Measurements from ENCODE around the gene NKPD1.

NKPD1 gene

GRCh38 chr19:45125360-45125759 lies 35.4 kb downstream of the NKPD1 start:
- no peak for TF ChIP-seq CTCF (IDR thresholded peaks at IDR 0.05; ENCODE audit: control extremely low read depth, extremely low read depth, low read depth, missing control alignments)
- CTCF ChIA-PET: interaction anchor here (0.6 to 3.8 kb wide), 19 partner anchors 8 to 213 kb away, joined by 3 to 44 read pairs (median 4); partner anchors contain the start of genes PPP1R37 and TRAPPC6A
- POLR2A ChIA-PET: no interaction called here
- no peak for DNase-seq (ENCODE audit: extremely low spot score)

- TF ChIP-seq CTCF (IDR thresholded peaks at IDR 0.05; ENCODE audit: control extremely low read depth, extremely low read depth, low read depth, missing control alignments): no peak
- ChIA-PET POLR2A (no interaction called here), CTCF (interaction anchor here (1.1 to 3.8 kb wide), 4 partner anchors 12 to 125 kb away, joined by 3 to 44 read pairs (median 4); partner anchors contain the start of gene BLOC1S3)
- DNase-seq (ENCODE audit: extremely low spot score): no peak
Observed at GRCh38 chr19:45124021-45124420, 36.8 kb downstream of the NKPD1 start.

- no peak for DNase-seq (ENCODE audit: extremely low spot score)
- ChIA-PET CTCF (interaction anchor here (1.2 to 3.9 kb wide), 3 partner anchors 9 to 64 kb away, joined by 3 to 12 read pairs (median 4); partner anchors contain the start of gene BLOC1S3), POLR2A (interaction anchor here (0.9 kb wide), 1 partner anchor 24 kb away, joined by 7 read pairs; no protein-coding TSS in a partner anchor)
- TF ChIP-seq CTCF (IDR thresholded peaks at IDR 0.05; ENCODE audit: control extremely low read depth, extremely low read depth, low read depth, missing control alignments): no peak
Observed at GRCh38 chr19:45123440-45123850, 37.3 kb downstream of the NKPD1 start.

GRCh38 chr19:45122832-45123231 lies 38.0 kb downstream of the NKPD1 start:
- TF ChIP-seq CTCF (IDR thresholded peaks at IDR 0.05; ENCODE audit: control extremely low read depth, extremely low read depth, low read depth, missing control alignments): no peak
- ChIA-PET POLR2A (interaction anchor here (0.9 kb wide), 1 partner anchor 24 kb away, joined by 7 read pairs; no protein-coding TSS in a partner anchor), CTCF (interaction anchor here (1.6 to 3.9 kb wide), 2 partner anchors 9 to 63 kb away, joined by 4 to 12 read pairs; no protein-coding TSS in a partner anchor)
- no peak for DNase-seq (ENCODE audit: extremely low spot score)

GRCh38 chr19:45121827-45122345 lies 38.9 kb downstream of the NKPD1 start:
- no peak for DNase-seq (ENCODE audit: extremely low spot score)
- CTCF ChIA-PET: interaction anchor here (1.0 to 3.9 kb wide), 2 partner anchors 10 to 62 kb away, joined by 3 to 12 read pairs; no protein-coding TSS in a partner anchor
- POLR2A ChIA-PET: no interaction called here
- TF ChIP-seq CTCF (IDR thresholded peaks at IDR 0.05; ENCODE audit: control extremely low read depth, extremely low read depth, low read depth, missing control alignments): no peak

- DNase-seq (ENCODE audit: extremely low spot score): no peak
- no peak for TF ChIP-seq CTCF (IDR thresholded peaks at IDR 0.05; ENCODE audit: control extremely low read depth, extremely low read depth, low read depth, missing control alignments)
- CTCF ChIA-PET: interaction anchor here (1.1 to 3.9 kb wide), 2 partner anchors 13 to 216 kb away, joined by 3 to 12 read pairs; no protein-coding TSS in a partner anchor
- POLR2A ChIA-PET: interaction anchor here (0.6 to 0.7 kb wide), 2 partner anchors 25 to 119 kb away, joined by 4 to 5 read pairs; no protein-coding TSS in a partner anchor
Observed at GRCh38 chr19:45119582-45119981, 41.2 kb downstream of the NKPD1 start.

GRCh38 chr19:45118591-45119355 lies 42.0 kb downstream of the NKPD1 start:
- CTCF ChIA-PET: interaction anchor here (1.1 to 3.1 kb wide), 5 partner anchors 7 to 215 kb away, joined by 3 to 19 read pairs (median 4); no protein-coding TSS in a partner anchor
- POLR2A ChIA-PET: interaction anchor here (0.5 to 1.4 kb wide), 5 partner anchors 16 to 354 kb away, joined by 3 to 5 read pairs (median 4); no protein-coding TSS in a partner anchor
- peak; percentile 73 for DNase-seq (ENCODE audit: extremely low spot score)
